SH-SY5Y (cell line): ENCODE results near the gene MGAT5B.

Source experiments
- GATA2 ChIP-seq: IDR thresholded peaks from 2 replicates; pipeline ENCODE4 v1.6.1; 2011; ENCODE audit warnings: mild to moderate bottlenecking, low read depth, low read length
- GATA3 ChIP-seq: IDR thresholded peaks from 2 replicates; pipeline ENCODE4 v1.6.1; 2011; ENCODE audit warnings: low read depth, mild to moderate bottlenecking, low read length, moderate library complexity

GRCh38 chr17:76887802-76888201 lies 19.6 kb downstream of the MGAT5B start:
- TF ChIP-seq GATA2 (no peak), GATA3 (no peak)
